Mucosa of descending colon (tissue), 3 donors: Measurements from ENCODE around the gene RNASE2. TPM values are rescaled to one million over a fixed set of nuclear protein-coding genes. Genes with fewer than 3 reads are reported as not detected.
"Not testable (repeated sequence)": the region's sequence is repeated elsewhere in the genome, so short reads cannot be mapped to it uniquely, and the experiment has no call there.

Experiments
- ATAC-seq: fragments of 200-7000 bp; cut with Tn5 transposase; one replicate; pipeline ENCODE4 v1.9.1; 2020; ENCODE audit warnings: mild to moderate bottlenecking, moderate library complexity
- DNase-seq, 3 donors: peaks; one replicate each; pipeline ENCODE4 v3.0.0-alpha.2; 2020
- H3K36me3 ChIP-seq: fragments of 200-600 bp; one replicate; pipeline ENCODE4 v1.8.0; 2021; ENCODE audit warnings: low read depth, mild to moderate bottlenecking
- H3K4me1 ChIP-seq: fragments of 200-600 bp; one replicate; pipeline ENCODE4 v1.8.0; 2021; ENCODE audit warnings: low read depth, mild to moderate bottlenecking
- H3K4me3 ChIP-seq: fragments of 200-600 bp; one replicate; pipeline ENCODE4 v1.8.0; 2021; ENCODE audit warnings: mild to moderate bottlenecking
- H3K9me3 ChIP-seq: fragments of 200-600 bp; one replicate; pipeline ENCODE4 v1.8.0; 2021; ENCODE audit warnings: mild to moderate bottlenecking
- intact Hi-C, 2 donors: fragments of 100-400 bp; cut with DNase I in 1 of 2; cut with micrococcal nuclease in 1 of 2; formaldehyde crosslinking; loops; one replicate each; pipeline versions ENCODE4 v1.11.0 to v1.11.1; 2022; cut with DNase I, micrococcal nuclease
- total RNA-seq, 3 donors: library from RNA; stranded (reverse); fragmentation: NEBNext Ultra II Directional in 2 of 3; extraction: Animal tissue kit (Norgen Biotek cat#: 25700) in 2 of 3; gene quantifications; one replicate each; pipeline versions ENCODE4 v1.2.1 to v1.2.4, GENCODE V29; 2021 to 2023
- TF ChIP-seq, protein P1 (sequence below): fragments of 200-600 bp; IDR thresholded peaks from one replicate; pipeline ENCODE4 v1.8.0; 2022; ENCODE audit warnings: antibody characterized with exemption, mild to moderate bottlenecking
- donor health status: DM: no; HTN: no; CAD: no; lungs with moderate emphysema.
- donor health status: DM: no; HTN: no; CAD: no.
- donor health status: DM: no; HTN: yes; CAD: no.

RNASE2 gene
- total RNA-seq, 3 donors from 2014 or later: 0.96 to 4.0 TPM; not detected in 1

DNA sequence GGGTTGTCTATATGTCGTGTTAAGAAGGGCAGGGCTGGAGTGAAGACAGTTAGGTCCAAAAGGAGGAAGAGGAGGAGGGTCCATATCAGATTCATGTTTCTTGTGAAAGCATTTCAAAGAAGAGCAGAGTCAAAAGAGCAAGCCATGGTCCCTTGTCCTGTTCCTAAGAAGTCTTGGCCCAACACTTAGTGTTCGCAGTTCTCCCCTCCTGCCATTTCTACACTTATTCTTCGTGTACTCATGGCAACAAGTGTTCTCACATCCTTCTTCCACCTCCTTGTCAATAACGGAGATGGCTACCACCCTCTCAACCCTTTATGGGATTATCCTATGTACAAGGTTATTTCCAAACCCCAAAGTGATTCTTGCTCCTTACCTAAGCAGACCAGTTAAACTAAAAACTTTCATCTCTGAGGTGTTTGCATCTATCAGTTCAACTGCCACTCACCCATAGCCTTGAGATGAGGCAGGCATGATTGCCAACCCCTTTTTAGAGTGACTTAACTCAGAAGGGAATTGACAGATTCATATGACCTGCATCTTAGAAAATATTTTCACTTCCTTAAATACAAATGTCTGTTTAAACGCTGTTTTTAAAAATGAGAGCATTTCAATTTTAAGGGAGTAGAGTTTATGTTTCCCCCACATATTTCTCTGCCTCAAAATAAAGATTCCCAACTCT lies 19.8 kb upstream of the RNASE2 start:
- intact Hi-C loops: no loop called here
- TF ChIP-seq, protein P1, sequence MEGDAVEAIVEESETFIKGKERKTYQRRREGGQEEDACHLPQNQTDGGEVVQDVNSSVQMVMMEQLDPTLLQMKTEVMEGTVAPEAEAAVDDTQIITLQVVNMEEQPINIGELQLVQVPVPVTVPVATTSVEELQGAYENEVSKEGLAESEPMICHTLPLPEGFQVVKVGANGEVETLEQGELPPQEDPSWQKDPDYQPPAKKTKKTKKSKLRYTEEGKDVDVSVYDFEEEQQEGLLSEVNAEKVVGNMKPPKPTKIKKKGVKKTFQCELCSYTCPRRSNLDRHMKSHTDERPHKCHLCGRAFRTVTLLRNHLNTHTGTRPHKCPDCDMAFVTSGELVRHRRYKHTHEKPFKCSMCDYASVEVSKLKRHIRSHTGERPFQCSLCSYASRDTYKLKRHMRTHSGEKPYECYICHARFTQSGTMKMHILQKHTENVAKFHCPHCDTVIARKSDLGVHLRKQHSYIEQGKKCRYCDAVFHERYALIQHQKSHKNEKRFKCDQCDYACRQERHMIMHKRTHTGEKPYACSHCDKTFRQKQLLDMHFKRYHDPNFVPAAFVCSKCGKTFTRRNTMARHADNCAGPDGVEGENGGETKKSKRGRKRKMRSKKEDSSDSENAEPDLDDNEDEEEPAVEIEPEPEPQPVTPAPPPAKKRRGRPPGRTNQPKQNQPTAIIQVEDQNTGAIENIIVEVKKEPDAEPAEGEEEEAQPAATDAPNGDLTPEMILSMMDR: no peak
- Histone ChIP-seq H3K9me3 (no peaks in the 10 kb centered on the region), H3K4me1 (no peaks in the 10 kb centered on the region), H3K36me3 (no peaks in the 10 kb centered on the region), H3K4me3 (no peak overlapping the region)
- ATAC-seq: no peak
- DNase-seq: no peak

DNA sequence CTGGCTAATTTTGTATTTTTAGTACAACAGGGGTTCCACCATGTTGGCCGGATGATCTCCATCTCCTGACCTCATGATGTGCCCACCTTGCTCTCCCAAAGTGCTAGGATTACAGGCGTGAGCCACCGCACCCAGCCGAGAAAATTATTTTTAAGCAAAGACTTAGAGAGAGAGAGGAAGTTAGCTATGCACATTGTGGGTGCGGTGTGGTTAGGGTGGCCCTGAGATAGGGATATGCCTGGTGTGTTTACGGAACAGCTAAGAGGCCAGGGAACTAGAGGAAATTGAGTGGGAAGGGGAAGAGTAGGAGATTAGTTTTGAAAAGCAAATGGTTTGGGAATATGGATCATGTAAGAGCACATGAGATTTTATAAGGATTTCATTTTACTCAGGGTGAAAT lies 10.1 kb upstream of the RNASE2 start:
- ATAC-seq, H3K4me1 ChIP-seq, H3K36me3 ChIP-seq, intact Hi-C loops, H3K9me3 ChIP-seq, H3K4me3 ChIP-seq: not testable (repeated sequence)
- DNase-seq: peak in 1 of 3 donors; percentile 11

DNA sequence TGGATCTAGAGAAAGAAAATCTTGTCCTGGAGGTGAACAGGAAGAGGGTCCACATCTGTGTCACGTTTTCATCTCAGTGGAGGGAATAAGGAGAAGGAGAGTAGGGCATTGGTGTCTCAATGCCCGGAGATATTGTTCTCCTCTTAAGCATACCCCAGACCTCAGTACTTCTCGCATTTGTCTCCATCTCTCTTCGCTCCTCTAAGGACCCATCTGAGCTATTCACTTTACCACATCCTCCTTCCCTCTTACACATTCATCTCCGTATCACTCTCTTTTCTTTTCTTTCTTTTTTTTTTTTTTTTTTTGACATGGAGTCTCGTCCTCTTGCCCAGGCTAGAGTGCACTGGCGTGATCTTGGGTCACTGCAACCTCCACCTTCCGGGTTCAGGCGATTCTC lies 8.6 kb upstream of the RNASE2 start:
- H3K9me3 ChIP-seq: not testable (repeated sequence)

DNA sequence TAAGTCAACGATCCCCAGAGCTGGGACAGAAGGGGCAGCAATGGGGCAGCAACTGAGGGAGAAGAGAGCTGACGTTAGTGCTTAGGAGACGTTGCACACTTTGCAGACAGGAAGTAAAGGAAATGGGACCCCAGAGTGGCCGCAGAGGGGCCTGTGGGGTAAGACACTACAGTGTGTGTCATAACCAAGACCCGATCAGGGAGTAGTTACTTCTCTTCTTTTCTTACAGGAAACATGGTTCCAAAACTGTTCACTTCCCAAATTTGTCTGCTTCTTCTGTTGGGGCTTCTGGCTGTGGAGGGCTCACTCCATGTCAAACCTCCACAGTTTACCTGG lies 219 bp downstream of the RNASE2 start:
- peak; percentile 17 for ATAC-seq
- H3K36me3 ChIP-seq, H3K4me1 ChIP-seq, DNase-seq, intact Hi-C loops, H3K9me3 ChIP-seq, H3K4me3 ChIP-seq: not testable (repeated sequence)

More for the DNA sequence above, 8.6 kb upstream of the RNASE2 start:
- intact Hi-C loops, H3K36me3 ChIP-seq, DNase-seq, H3K4me3 ChIP-seq, H3K4me1 ChIP-seq, ATAC-seq: not testable (repeated sequence)

DNA sequence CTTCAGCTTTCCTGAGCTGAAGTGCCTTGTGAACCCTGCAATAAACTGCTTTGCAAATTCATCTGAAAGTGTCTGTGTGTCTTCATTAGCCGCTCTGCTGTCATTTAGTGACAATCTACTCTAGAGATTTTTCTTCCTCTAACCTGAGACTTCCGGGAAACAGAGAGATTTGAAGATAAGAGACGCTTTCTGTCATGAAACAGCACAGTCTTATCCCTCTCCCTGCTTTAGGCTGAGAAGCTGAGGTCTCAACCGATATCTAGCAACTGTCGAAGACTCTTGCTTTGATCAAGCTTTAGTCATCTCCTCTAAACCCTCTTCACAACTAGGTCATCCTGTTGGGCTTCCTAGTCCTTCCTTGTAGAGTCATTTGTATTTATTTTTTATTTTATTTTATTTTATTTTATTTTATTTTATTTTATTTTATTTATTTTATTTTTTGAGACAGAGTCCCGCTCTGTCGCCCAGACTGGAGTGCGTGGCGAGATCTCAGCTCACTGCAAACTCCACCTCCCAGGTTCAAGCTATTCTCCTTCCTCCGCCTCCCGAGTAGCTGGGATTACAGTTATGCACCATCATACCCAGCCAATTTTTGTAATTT lies 1.2 kb downstream of the RNASE2 start:
- Histone ChIP-seq H3K4me1 (no peaks in the 10 kb centered on the region), H3K36me3 (no peaks in the 10 kb centered on the region), H3K9me3 (no peaks in the 10 kb centered on the region), H3K4me3 (no peak overlapping the region)
- intact Hi-C loops: no loop called here
- DNase-seq (no peak), ATAC-seq (no peak)
- TF ChIP-seq, protein P1: no peak

DNA sequence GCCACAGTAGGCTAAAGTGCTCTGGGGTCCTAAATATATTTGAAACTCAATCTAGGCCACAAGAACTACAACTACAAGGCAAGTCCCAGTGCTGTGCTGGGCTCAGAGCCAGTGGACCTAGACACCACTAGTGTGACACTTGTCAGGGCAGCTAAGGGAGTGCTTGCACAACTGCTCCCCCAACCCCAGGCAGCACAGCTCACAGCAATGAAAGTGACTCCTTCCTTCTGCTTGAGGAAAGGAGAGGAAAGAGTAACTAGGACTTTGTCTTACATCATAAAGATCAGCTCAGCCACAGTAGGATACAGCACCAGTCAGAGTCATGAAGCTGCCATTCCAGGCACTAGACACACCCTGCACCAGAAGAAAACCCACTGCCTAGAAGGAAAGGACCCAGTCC lies 3.7 kb downstream of the RNASE2 start:
- peak; percentile 70 for ATAC-seq
- H3K9me3 ChIP-seq, DNase-seq, H3K36me3 ChIP-seq, H3K4me3 ChIP-seq, intact Hi-C loops, H3K4me1 ChIP-seq: not testable (repeated sequence)

DNA sequence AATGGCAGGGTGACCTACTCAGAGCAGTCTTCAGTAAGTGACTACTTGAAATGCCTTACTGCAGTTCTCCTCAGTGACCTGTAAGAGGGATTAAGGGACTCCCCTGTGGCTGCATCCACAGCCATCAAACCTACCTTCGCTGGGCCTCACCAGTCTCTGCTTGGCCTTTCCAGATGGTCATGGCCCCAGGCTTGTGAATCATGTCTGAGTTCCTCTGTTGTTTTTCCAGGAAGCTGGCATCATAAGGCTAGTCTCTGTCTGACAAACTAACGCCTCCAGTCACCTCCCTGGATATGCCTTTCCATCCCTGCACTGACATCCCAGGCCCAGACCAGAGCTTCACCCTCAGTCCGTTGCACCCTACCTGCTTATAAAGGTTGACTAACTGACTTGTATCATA lies 14.0 kb downstream of the RNASE2 start:
- no peaks in the 10 kb centered on the region for H3K9me3 ChIP-seq
- H3K4me3 ChIP-seq: no peak overlapping the region
- intact Hi-C loops: no loop called here
- H3K36me3 ChIP-seq: no peaks in the 10 kb centered on the region
- H3K4me1 ChIP-seq: peaks cover 2% of the 10 kb centered on the region
- no peak for DNase-seq
- no peak for ATAC-seq
- TF ChIP-seq, protein P1: no peak

DNA sequence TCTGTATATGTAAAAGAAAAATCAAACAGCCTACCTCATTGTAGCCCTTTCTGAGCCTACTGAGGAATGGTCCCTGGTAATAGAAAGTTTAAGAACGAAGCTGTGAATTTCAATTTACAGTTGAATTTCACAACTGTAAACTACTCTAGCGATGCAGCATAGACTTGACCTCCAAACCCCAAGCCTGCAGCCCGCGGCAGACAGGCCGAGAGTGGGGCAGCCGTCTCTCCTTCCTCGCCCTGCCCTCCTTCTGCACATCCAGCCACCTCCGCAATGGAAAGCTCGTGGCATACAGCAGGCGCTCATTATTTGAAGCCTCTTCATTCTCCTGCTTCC lies 15.3 kb downstream of the RNASE2 start:
- ATAC-seq: no peak
- Histone ChIP-seq H3K4me1 (peaks cover 2% of the 10 kb centered on the region), H3K4me3 (no peak overlapping the region), H3K9me3 (no peaks in the 10 kb centered on the region), H3K36me3 (no peaks in the 10 kb centered on the region)
- no peak for DNase-seq
- intact Hi-C loops: loop anchor here in 1 of 2 donors (10.0 kb wide), 1 partner anchor 116 kb away; no protein-coding TSS in a partner anchor
- TF ChIP-seq, protein P1: no peak
